Measurements from ENCODE around the gene SFSWAP.

The SFSWAP gene

GRCh38 chr12:131688131-131688844, 22.6 kb upstream of the SFSWAP start:
- Histone ChIP-seq H3K79me2 (ENCODE audit: insufficient read depth, low read depth) (no peaks in the 10 kb centered on the region), H3K27ac (no peak overlapping the region), H3K4me3 (IDR thresholded peaks at IDR 0.05; ENCODE audit: insufficient read depth, low read depth, low read length) (no peak overlapping the region), H2AFZ (ENCODE audit: low read depth) (no peak overlapping the region), H3K36me3 (ENCODE audit: insufficient read depth) (no peaks in the 10 kb centered on the region), H3K9ac (no peak overlapping the region), H3K27me3 (ENCODE audit: insufficient read depth, low read depth) (no peaks in the 10 kb centered on the region; the same call in 1 of the 2 replicates), H4K20me1 (ENCODE audit: insufficient read depth) (no peaks in the 10 kb centered on the region), H3K4me1 (ENCODE audit: low read depth, poor library complexity, severe bottlenecking) (no peaks in the 10 kb centered on the region), H3K4me2 (no peak overlapping the region)
- TF ChIP-seq CTCF (conservative IDR thresholded peaks at IDR 0.05; ENCODE audit: low read depth, low read length), result no peak

- Histone ChIP-seq H3K4me2 (no peak overlapping the region), H3K4me1 (ENCODE audit: low read depth, poor library complexity, severe bottlenecking) (no peaks in the 10 kb centered on the region), H4K20me1 (ENCODE audit: insufficient read depth) (no peaks in the 10 kb centered on the region), H2AFZ (ENCODE audit: low read depth) (no peak overlapping the region), H3K27ac (no peak overlapping the region), H3K27me3 (ENCODE audit: insufficient read depth, low read depth) (no peaks in the 10 kb centered on the region; the same call in 1 of the 2 replicates), H3K79me2 (ENCODE audit: insufficient read depth, low read depth) (no peaks in the 10 kb centered on the region), H3K36me3 (ENCODE audit: insufficient read depth) (no peaks in the 10 kb centered on the region), H3K4me3 (IDR thresholded peaks at IDR 0.05; ENCODE audit: insufficient read depth, low read depth, low read length) (no peak overlapping the region), H3K9ac (no peak overlapping the region)
- no peak for TF ChIP-seq CTCF (conservative IDR thresholded peaks at IDR 0.05; ENCODE audit: low read depth, low read length)
Observed at GRCh38 chr12:131688845-131689154, 22.1 kb upstream of the SFSWAP start.

GRCh38 chr12:131690320-131690719, 20.6 kb upstream of the SFSWAP start:
- H3K4me3 ChIP-seq (IDR thresholded peaks at IDR 0.05; ENCODE audit: insufficient read depth, low read depth, low read length), result no peak overlapping the region

GRCh38 chr12:131692431-131692830, 18.5 kb upstream of the SFSWAP start:
- no peaks in the 10 kb centered on the region for H3K36me3 ChIP-seq (ENCODE audit: insufficient read depth)
- no peak overlapping the region for H3K27ac ChIP-seq
- H3K9ac ChIP-seq, result no peak overlapping the region
- H4K20me1 ChIP-seq (ENCODE audit: insufficient read depth), result no peaks in the 10 kb centered on the region
- TF ChIP-seq CTCF (conservative IDR thresholded peaks at IDR 0.05; ENCODE audit: low read depth, low read length), result no peak
- H3K4me3 ChIP-seq (IDR thresholded peaks at IDR 0.05; ENCODE audit: insufficient read depth, low read depth, low read length), result no peak overlapping the region
- no peak overlapping the region for H2AFZ ChIP-seq (ENCODE audit: low read depth)
- H3K27me3 ChIP-seq (ENCODE audit: insufficient read depth, low read depth), result no peaks in the 10 kb centered on the region; the same call in 1 of the 2 replicates
- no peak overlapping the region for H3K4me2 ChIP-seq
- H3K4me1 ChIP-seq (ENCODE audit: low read depth, poor library complexity, severe bottlenecking), result no peaks in the 10 kb centered on the region
- H3K79me2 ChIP-seq (ENCODE audit: insufficient read depth, low read depth), result no peaks in the 10 kb centered on the region

More at GRCh38 chr12:131690320-131690719, 20.6 kb upstream of the SFSWAP start:
- TF ChIP-seq CTCF (conservative IDR thresholded peaks at IDR 0.05; ENCODE audit: low read depth, low read length), result no peak
- Histone ChIP-seq H3K27ac (no peak overlapping the region), H3K4me2 (no peak overlapping the region), H3K79me2 (ENCODE audit: insufficient read depth, low read depth) (no peaks in the 10 kb centered on the region), H3K36me3 (ENCODE audit: insufficient read depth) (no peaks in the 10 kb centered on the region), H3K9ac (no peak overlapping the region), H3K27me3 (ENCODE audit: insufficient read depth, low read depth) (no peaks in the 10 kb centered on the region; the same call in 1 of the 2 replicates), H2AFZ (ENCODE audit: low read depth) (no peak overlapping the region), H4K20me1 (ENCODE audit: insufficient read depth) (no peaks in the 10 kb centered on the region), H3K4me1 (ENCODE audit: low read depth, poor library complexity, severe bottlenecking) (no peaks in the 10 kb centered on the region)

All from KMS-11 (cell line).